ENCODE data around the gene SETD4.

GRCh38 chr21:36041910-36042309 is 18.4 kb downstream of the SETD4 start:
- TF ChIP-seq, protein P1, sequence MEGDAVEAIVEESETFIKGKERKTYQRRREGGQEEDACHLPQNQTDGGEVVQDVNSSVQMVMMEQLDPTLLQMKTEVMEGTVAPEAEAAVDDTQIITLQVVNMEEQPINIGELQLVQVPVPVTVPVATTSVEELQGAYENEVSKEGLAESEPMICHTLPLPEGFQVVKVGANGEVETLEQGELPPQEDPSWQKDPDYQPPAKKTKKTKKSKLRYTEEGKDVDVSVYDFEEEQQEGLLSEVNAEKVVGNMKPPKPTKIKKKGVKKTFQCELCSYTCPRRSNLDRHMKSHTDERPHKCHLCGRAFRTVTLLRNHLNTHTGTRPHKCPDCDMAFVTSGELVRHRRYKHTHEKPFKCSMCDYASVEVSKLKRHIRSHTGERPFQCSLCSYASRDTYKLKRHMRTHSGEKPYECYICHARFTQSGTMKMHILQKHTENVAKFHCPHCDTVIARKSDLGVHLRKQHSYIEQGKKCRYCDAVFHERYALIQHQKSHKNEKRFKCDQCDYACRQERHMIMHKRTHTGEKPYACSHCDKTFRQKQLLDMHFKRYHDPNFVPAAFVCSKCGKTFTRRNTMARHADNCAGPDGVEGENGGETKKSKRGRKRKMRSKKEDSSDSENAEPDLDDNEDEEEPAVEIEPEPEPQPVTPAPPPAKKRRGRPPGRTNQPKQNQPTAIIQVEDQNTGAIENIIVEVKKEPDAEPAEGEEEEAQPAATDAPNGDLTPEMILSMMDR (IDR thresholded peaks at IDR 0.05; ENCODE audit: low read depth, low read length): no peak
- TF ChIP-seq EZH2phosphoT487 (IDR thresholded peaks at IDR 0.05; ENCODE audit: low read depth): no peak
